HepG2 (cell line): Measurements from ENCODE around the gene MGAT4C.
"Not testable (repeated sequence)": the region's sequence is repeated elsewhere in the genome, so short reads cannot be mapped to it uniquely, and the experiment has no call there.

Experiments used
- EP300 ChIP-seq, 3 experiments: sonication (generic) in 1 of 3; formaldehyde crosslinking in 1 of 3; IDR thresholded peaks; 2 replicates each; pipeline versions ENCODE4 v1.5.1 to v1.6.1; 2011 to 2020; ENCODE audit warnings: low read depth in 2 of 3, low read length in 2 of 3, borderline replicate concordance in 1 of 3, improper control_type of control experiment in 1 of 3, mild to moderate bottlenecking in 1 of 3, missing genetic modification reagents in 1 of 3, moderate library complexity in 1 of 3
- MXD4 ChIP-seq: IDR thresholded peaks from 2 replicates; pipeline ENCODE4 v1.6.1; 2016; ENCODE audit warnings: mild to moderate bottlenecking, missing biosample characterization, missing genetic modification reagents
- NONO ChIP-seq, 2 experiments: fragments of 450-650 bp in 1 of 2; sonication (generic) in 1 of 2; formaldehyde crosslinking in 1 of 2; IDR thresholded peaks in 1 of 2; conservative IDR thresholded peaks in 1 of 2; 2 replicates each; pipeline versions ENCODE4 v1.6.1 to v1.8.0; 2017 to 2022; ENCODE audit warnings: mild to moderate bottlenecking in 1 of 2, missing genetic modification reagents in 1 of 2, moderate library complexity in 1 of 2
- NR2F1 ChIP-seq, 2 experiments: fragments of 450-650 bp in 1 of 2; formaldehyde crosslinking in 1 of 2; IDR thresholded peaks; 2 replicates each; pipeline versions ENCODE4 v1.5.0 to v1.6.1; 2016 to 2020; ENCODE audit warnings: mild to moderate bottlenecking in 1 of 2, missing compliant biosample characterization in 1 of 2, missing genetic modification reagents in 1 of 2, moderate library complexity in 1 of 2
- RFX5 ChIP-seq: IDR thresholded peaks from 2 replicates; pipeline ENCODE4 v1.6.1; 2011; ENCODE audit warnings: low read depth, low read length, improper control_type of control experiment
- RNF2 ChIP-seq: fragments of 450-650 bp; conservative IDR thresholded peaks from 2 replicates; pipeline ENCODE4 v1.6.1; 2016; ENCODE audit warnings: low read depth
- ZNF879 ChIP-seq: sonication (generic); formaldehyde crosslinking; IDR thresholded peaks from 2 replicates; pipeline ENCODE4 v1.8.1; 2023; ENCODE audit warnings: missing genetic modification reagents
- TF ChIP-seq, protein P1 (sequence below): IDR thresholded peaks from 2 replicates; pipeline ENCODE4 v1.6.1; 2016

DNA sequence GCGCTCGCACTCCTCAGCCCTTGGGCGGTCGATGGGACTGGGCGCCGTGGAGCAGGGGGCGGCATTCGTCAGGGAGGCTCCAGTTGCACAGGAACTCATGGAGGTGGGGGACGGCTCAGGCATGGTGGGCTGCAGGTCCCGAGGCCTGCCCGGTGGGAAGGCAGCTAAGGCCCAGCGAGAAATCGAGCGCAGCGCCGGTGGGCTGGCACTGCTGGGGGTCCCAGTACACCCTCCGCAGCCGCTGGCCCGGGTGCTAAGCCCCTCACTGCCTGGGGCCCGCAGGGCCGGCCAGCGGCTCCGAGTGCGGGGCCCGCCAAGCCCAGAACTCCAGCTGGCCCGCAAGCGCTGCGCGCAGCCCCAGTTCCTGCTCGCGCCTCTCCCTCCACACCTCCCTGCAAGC, 40.2 kb upstream of the MGAT4C start:
- TF ChIP-seq EP300 (IDR thresholded peaks at IDR 0.05; ENCODE audit: low read depth in 2 of 2, low read length in 2 of 2); EP300 (CRISPR knock-in tag; IDR thresholded peaks at IDR 0.05; ENCODE audit: borderline replicate concordance); MXD4; RNF2; NONO (IDR thresholded peaks at IDR 0.05); NONO (CRISPR knock-in tag; conservative IDR thresholded peaks at IDR 0.05); RFX5; ZNF879; NR2F1 (CRISPR knock-in tag; IDR thresholded peaks at IDR 0.05): not testable (repeated sequence)
- TF ChIP-seq, protein P1, sequence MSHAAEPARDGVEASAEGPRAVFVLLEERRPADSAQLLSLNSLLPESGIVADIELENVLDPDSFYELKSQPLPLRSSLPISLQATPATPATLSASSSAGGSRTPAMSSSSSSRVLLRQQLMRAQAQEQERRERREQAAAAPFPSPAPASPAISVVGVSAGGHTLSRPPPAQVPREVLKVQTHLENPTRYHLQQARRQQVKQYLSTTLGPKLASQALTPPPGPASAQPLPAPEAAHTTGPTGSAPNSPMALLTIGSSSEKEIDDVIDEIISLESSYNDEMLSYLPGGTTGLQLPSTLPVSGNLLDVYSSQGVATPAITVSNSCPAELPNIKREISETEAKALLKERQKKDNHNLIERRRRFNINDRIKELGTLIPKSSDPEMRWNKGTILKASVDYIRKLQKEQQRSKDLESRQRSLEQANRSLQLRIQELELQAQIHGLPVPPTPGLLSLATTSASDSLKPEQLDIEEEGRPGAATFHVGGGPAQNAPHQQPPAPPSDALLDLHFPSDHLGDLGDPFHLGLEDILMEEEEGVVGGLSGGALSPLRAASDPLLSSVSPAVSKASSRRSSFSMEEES, result not testable (repeated sequence)
